ENCODE measurements around the gene ANKRD44.
"Not testable (repeated sequence)": the region's sequence is repeated elsewhere in the genome, so short reads cannot be mapped to it uniquely, and the experiment has no call there.

ANKRD44 gene

GRCh38 chr2:197287596-197287932 lies 23.0 kb downstream of the ANKRD44 start:
- not testable (repeated sequence) for DNase-seq (ENCODE audit: low spot score)

DNA sequence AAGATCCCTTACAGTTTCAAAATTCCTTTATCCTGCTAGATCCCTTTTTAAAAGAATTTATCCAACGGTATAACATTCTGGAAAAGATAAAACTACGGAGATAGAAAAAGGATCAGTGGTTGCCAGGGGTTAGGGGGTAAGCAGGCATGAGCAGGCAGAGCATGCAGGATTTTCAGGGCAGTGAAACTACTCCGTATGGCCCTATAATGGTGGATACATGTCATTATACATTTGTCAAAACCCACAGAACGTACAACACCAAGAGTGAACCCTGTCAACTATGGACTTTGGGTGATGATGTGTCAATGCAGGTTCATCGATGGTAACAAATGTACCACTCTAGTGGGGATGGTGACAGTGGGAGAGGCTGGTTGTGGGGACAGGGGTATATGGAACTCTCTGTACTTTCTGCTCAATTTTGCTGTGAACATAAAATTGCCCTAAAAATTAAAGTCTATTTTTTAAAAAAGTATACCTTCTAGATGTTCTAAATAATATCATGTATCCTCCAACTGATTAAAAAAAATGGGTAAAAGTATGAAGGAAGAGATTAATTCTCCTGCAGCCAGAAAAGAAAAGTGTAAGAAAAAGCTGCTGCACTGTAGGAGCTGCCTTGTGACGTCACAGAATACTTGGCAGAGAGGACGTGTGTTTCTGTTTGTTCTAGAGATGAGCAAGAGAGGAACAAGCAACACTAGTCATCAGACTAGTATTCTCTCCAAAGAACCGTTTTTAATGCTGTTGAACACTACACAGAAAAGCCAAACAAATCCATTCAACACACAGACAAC lies 23.6 kb downstream of the ANKRD44 start:
- DNase-seq (ENCODE audit: low spot score), result peak; percentile 77

- no peak for DNase-seq (ENCODE audit: low spot score)
Observed at GRCh38 chr2:197285361-197285760, 25.2 kb downstream of the ANKRD44 start.

DNA sequence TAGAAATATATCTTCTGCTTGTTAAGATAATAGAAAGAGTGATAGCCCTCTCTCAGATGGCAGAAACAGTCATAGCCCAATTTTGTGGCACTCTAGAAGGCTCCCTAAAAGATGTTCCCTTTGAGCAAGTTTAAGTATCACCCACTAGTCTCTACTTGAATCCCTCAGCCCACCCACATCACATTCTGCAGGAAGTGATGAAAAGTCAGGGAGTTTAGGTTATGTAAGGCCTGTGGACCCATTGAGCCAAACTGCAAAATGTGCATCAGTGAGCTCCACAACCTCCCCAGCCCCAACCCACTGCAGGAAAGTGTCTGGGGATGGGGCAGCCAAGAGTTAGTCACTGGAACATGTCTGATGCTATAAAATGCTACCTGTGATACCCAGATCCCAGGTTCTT lies 25.6 kb downstream of the ANKRD44 start:
- no peak for DNase-seq (ENCODE audit: low spot score)

DNA sequence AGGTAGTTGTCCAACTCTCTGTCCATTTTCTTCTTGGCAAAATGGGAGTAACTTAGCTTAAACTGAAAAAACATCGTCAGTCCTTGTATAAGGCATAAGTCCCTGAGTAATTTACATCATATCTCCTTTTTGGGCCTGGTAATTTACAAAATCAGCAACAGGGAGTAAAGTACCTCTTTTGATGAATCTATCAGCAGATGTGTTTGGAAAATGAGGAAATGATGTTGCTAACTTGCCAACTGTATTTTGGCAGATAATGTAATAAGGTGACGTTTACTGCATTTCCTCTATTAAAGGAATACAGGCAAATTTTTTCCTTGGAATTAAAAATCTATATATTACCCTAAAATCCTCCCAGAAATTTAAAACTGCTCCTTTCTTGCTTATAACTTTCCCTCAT lies 29.2 kb downstream of the ANKRD44 start:
- DNase-seq (ENCODE audit: low spot score), result no peak

DNA sequence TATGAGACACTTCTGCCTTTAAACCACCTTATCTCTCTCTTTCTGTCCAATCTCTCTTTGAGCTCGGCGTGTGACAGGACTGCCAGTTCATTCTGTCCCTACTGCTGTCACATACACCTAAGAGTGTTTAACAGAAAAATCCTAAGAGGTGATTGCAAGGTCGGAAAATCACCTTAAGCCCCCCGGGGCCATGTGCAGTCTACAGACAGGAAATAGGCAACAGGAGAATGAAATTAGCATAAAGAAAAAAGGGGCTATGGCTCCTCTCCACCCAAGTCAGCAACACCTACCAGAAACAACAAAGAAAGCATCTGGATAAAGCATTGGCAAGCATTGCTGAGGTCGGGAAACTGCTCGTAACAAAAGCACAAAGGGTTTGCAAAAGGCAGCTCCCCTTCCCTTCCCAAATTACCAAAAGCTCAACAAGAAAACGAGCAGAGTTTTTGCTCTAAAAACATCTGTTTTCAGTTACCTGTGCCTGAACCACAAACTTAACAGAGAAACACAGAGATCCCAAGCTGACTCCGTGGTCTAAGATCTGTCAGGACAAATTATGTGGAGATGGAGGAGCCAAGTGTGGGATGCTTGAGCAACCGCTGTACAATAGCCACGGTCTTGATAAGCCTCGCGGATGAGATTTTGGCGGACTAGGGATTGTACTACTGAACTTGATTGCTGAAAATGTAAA lies 30.4 kb downstream of the ANKRD44 start:
- DNase-seq (ENCODE audit: low spot score), result no peak

- no peak for DNase-seq (ENCODE audit: low spot score)
Observed at GRCh38 chr2:197278799-197279763, 31.5 kb downstream of the ANKRD44 start.

DNA sequence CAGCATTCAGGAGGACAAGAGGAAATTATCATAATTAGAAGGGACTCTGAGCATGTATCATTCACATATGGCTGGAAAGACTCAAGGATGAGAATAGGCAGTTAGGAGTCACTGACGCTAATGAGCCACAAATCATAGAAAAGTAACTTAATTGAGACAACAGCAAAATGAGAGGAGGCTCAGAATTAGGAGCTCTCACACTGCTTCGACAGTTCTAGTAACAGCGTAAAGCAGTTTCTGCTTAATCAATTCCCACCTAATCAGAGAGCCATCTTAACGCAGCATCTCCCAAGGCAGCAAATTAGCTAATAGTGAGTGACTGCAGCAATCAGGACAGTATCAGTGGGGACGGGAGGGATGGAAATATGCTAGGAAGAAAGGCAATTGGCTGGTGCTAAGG lies 32.8 kb downstream of the ANKRD44 start:
- no peak for DNase-seq (ENCODE audit: low spot score)

- DNase-seq (ENCODE audit: low spot score), result no peak
Observed at GRCh38 chr2:197276156-197276555, 34.4 kb downstream of the ANKRD44 start.

- no peak for DNase-seq (ENCODE audit: low spot score)
Observed at GRCh38 chr2:197274937-197275336, 35.6 kb downstream of the ANKRD44 start.

GRCh38 chr2:197274349-197274748 lies 36.2 kb downstream of the ANKRD44 start:
- no peak for DNase-seq (ENCODE audit: low spot score)

- DNase-seq (ENCODE audit: low spot score), result no peak
Observed at GRCh38 chr2:197273485-197273884, 37.1 kb downstream of the ANKRD44 start.

- DNase-seq (ENCODE audit: low spot score), result no peak
Observed at GRCh38 chr2:197270601-197271000, 40.0 kb downstream of the ANKRD44 start.

GRCh38 chr2:197269815-197270214 lies 40.8 kb downstream of the ANKRD44 start:
- DNase-seq (ENCODE audit: low spot score), result no peak

GRCh38 chr2:197268786-197269584 lies 41.6 kb downstream of the ANKRD44 start:
- no peak for DNase-seq (ENCODE audit: low spot score)

GRCh38 chr2:197266477-197266876 lies 44.1 kb downstream of the ANKRD44 start:
- DNase-seq (ENCODE audit: low spot score), result no peak

DNA sequence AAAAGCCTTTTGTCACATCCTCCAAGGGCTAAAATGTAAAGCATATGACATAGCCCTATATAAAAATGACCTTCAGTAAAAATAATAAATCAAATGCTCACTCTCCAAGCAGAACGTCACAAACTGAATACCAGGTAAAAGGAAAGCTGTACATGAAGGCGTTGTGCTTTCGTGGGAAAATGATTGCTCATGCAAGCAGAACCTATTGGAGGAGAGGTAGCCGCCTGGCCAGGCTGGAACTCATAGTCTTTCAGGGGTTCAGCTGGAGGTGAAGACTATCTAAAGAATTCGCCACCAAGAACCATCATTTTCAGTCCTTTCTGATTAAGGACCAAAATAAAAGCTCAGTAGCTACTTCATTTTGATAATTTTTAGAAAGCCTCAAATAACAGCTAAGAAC lies 44.7 kb downstream of the ANKRD44 start:
- no peak for DNase-seq (ENCODE audit: low spot score)

DNA sequence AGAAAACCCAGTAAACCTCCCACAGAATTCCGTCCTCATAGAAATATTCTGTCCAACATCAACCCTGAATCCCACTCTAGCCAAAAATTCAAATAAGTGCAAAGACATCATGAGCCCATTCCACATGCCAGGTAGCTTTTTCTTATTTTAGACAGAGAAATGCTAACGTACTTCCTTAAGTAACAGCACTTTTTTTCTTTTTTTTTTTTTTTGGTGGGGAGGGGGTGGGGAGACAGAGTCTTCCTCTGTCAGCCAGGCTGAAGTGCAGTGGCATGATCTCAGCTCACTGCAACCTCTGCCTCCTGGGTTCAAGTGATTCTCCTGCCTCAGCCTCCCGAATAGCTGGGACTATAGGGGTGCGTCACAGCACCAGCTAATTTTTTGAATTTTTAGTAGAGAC lies 45.5 kb downstream of the ANKRD44 start:
- no peak for DNase-seq (ENCODE audit: low spot score)

- DNase-seq (ENCODE audit: low spot score), result peak; percentile 14
Observed at GRCh38 chr2:197264332-197264731, 46.2 kb downstream of the ANKRD44 start.

- DNase-seq (ENCODE audit: low spot score), result no peak
Observed at GRCh38 chr2:197263077-197263476, 47.5 kb downstream of the ANKRD44 start.

DNA sequence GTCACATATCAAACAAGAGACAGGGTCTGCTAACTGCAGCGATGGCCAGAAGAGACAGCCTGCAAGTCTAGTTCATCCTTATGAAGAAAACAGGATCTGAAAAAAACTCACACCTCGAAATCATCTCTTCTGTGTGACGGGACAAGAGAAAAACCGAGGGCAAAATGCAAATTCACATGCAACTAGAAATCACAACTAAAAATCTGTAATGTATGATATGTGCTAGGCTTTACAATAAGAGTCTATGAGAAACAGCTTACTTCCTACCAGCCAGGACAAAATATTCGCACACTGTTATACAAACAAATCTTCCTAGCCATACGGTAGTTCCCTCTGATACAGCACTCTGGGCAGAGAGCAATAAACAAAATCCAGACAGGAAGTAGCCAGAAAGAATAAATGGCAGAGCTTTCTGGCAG lies 48.8 kb downstream of the ANKRD44 start:
- DNase-seq (ENCODE audit: low spot score), result peak; percentile 16
